ENCODE data around the gene TPO.

DNA sequence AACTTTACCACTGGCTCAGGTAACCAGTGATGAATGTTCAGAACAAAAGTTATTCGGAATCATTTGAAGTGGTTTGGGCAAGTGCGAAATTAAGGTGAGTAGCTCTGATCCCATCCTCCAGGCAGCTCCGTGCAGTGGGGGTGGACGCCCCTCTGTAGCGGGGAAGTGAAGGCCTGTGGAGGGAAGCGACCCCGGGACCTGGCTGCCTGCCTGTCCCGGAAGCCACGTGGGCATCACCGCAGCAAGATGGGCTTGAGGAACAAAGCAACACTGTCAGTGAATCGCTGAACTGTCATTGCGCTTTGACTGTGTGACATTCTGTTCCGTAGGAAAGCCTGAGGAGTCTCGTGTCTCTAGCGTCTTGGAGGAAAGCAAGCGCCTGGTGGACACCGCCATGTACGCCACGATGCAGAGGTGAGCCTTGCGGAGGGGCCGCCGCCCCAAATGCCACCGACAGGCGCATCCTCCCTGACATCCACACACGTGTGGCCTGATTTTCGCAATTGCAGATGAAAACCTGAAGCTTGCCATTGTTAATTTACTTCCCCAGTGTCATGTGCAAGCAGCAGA lies 9.5 kb downstream of the TPO start:
- TF ChIP-seq POLR2A (IDR thresholded peaks at IDR 0.05) (no peak), CTCF (IDR thresholded peaks at IDR 0.05) (no peak), EP300 (IDR thresholded peaks at IDR 0.05) (no peak)
